GM23338 (cell line): ENCODE data around the gene ACAD10.

Experiments
- CREB1 ChIP-seq: fragments of 250-450 bp; sonication (Bioruptor Pico); IDR thresholded peaks from 2 replicates; pipeline ENCODE4 v1.5.0; 2020; ENCODE audit warnings: low read depth, mild to moderate bottlenecking, moderate library complexity
- CTCF ChIP-seq, 2 experiments: fragments of 200-600 bp in 1 of 2; sonication (generic) in 1 of 2; conservative IDR thresholded peaks; 2 replicates each; pipeline versions ENCODE4 v1.5.1 to v1.6.1; 2016 to 2017; ENCODE audit warnings: antibody characterized with exemption in 2 of 2, low read depth in 2 of 2, mild to moderate bottlenecking in 2 of 2, moderate library complexity in 1 of 2
- EZH2 ChIP-seq: fragments of 200-600 bp; sonication (generic); IDR thresholded peaks from one replicate; pipeline ENCODE4 v1.8.0; 2017; ENCODE audit warnings: antibody characterized with exemption, mild to moderate bottlenecking, low read depth; ENCODE audit not compliant: unreplicated experiment
- POLR2AphosphoS5 ChIP-seq: IDR thresholded peaks from 2 replicates; pipeline ENCODE4 v1.6.1; 2016; ENCODE audit warnings: antibody characterized with exemption, low read depth

- TF ChIP-seq CREB1 (no peak), CTCF (conservative IDR thresholded peaks at IDR 0.05; ENCODE audit: low read depth in 2 of 2) (no peak), EZH2 (no peak), POLR2AphosphoS5 (no peak)
These were observed 2.1 kb downstream of the ACAD10 start for GRCh38 chr12:111687952-111688351.
